Gastroesophageal sphincter (tissue), 4 donors: Measurements from ENCODE around the gene ZBTB22. TPM values are rescaled to one million over a fixed set of nuclear protein-coding genes. Genes with fewer than 3 reads are reported as not detected.
A peak's percentile ranks its signal among the peaks of the same experiment; 100 is the strongest.

Experiments used
- ATAC-seq: fragments of 150-250 bp; one replicate; pipeline ENCODE4 v1.9.1; 2016; ENCODE audit warnings: mild to moderate bottlenecking, moderate library complexity
- H3K27ac ChIP-seq, 4 donors: fragments of 200-600 bp; sonication (generic) in 3 of 4; 1 replicate in 3 of 4; 2 replicates in 1 of 4; pipeline ENCODE4 v1.5.1; 2016 to 2019
- H3K27me3 ChIP-seq: fragments of 200-600 bp; sonication (generic); one replicate; pipeline ENCODE4 v1.5.1; 2019
- H3K36me3 ChIP-seq, 2 donors: fragments of 200-600 bp; sonication (generic); one replicate each; pipeline ENCODE4 v1.5.1; 2019; ENCODE audit warnings: control low read depth in 1 of 2
- H3K4me1 ChIP-seq, 3 donors: fragments of 200-600 bp; sonication (generic); 1 replicate in 2 of 3; 2 replicates in 1 of 3; pipeline ENCODE4 v1.5.1; 2016 to 2019; ENCODE audit warnings: control low read depth in 2 of 3
- H3K4me3 ChIP-seq, 2 donors: fragments of 200-600 bp; sonication (generic); one replicate each; pipeline ENCODE4 v1.5.1; 2019; ENCODE audit warnings: mild to moderate bottlenecking in 1 of 2, moderate library complexity in 1 of 2
- H3K9me3 ChIP-seq, 3 donors: fragments of 200-600 bp; sonication (generic); one replicate each; pipeline ENCODE4 v1.5.1; 2017 to 2019; ENCODE audit warnings: control low read depth in 2 of 3
- EP300 ChIP-seq: sonication (generic); formaldehyde crosslinking; IDR thresholded peaks from one replicate; pipeline ENCODE4 v1.6.1; 2017; ENCODE audit warnings: antibody characterized with exemption, mild to moderate bottlenecking
- POLR2A ChIP-seq, 2 donors: fragments of 450-650 bp; IDR thresholded peaks; one replicate each; pipeline ENCODE4 v1.6.1; 2017; ENCODE audit warnings: antibody characterized with exemption in 2 of 2, mild to moderate bottlenecking in 2 of 2, moderate library complexity in 1 of 2
- POLR2AphosphoS5 ChIP-seq: sonication (generic); formaldehyde crosslinking; IDR thresholded peaks from one replicate; pipeline ENCODE4 v1.6.1; 2017; ENCODE audit warnings: antibody characterized with exemption
- WGBS, 2 donors: methylation state at CpG; one replicate each; pipeline ENCODE4 v1.1.5; 2018; ENCODE audit warnings: low coverage in 1 of 2; 5-methylcytosine and 5-hydroxymethylcytosine counted together
- total RNA-seq, 4 donors: library from RNA; depleted of rRNA; stranded (reverse); fragments of >200 nt; gene quantifications; one replicate each; pipeline ENCODE4 v1.1.0, GENCODE V29; 2016
- TF ChIP-seq, protein P1 (sequence below), 4 experiments: fragments of 200-600 bp in 2 of 4; fragments of 450-650 bp in 2 of 4; sonication (generic) in 1 of 4; IDR thresholded peaks; one replicate each; pipeline ENCODE4 v1.5.1; 2017 to 2019; ENCODE audit warnings: antibody characterized with exemption in 4 of 4, mild to moderate bottlenecking in 2 of 4, moderate library complexity in 2 of 4

Gene ZBTB22
- total RNA-seq, 4 donors from 2014 or later = 19.3 to 20.9 (median 20.1) TPM

DNA sequence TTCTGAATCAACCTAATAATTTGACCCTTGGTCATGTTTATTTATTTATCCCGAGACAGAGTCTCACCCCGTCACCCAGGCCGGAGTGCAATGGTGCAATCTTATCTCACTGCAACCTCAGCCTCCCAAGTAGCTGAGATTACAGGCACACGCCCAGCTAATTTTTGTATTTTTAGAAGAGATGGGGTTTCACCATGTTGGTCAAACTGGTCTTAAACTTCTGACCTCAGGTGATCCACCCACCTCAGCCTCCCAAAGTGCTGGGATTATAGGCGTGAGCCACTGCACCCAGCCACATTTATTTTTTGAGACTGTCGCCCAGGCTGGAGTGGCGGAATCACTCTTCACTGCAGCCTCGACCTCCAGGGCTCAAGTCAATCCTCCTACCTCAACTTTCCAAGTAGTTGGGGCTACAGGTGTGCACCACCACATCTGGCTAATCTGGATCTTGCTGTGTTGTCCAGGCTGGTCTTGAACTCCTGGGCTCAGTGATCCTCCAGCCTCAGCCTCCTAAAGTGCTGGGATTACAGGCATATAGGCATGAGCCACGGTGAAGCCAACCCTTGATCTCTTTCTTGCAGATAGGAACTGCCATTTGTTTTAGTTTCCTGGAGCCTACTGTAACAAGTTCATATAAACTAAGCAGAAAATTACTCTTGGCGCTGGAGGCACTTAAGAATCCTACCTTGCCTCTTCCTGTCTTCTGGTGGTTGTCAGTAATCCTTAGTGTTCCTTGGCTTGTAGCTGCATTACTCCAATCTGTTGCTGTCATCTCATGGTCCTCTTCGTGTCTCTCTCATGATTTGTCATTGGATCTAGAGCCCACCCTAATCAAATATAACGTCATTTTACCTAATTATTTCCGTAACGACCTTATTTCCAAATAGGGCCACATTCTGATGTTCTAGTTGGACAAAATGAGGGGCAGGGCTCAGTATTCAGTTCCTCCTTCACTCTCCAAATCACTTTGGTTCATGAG, 43.3 kb downstream of the ZBTB22 start:
- Histone ChIP-seq H3K27me3 (no peaks in the 10 kb centered on the region), H3K27ac (no peak overlapping the region), H3K4me3 (no peak overlapping the region), H3K4me1 (peaks cover 5 to 87% (median 39%) of the 10 kb centered on the region in 3 donors), H3K9me3 (no peaks in the 10 kb centered on the region), H3K36me3 (peaks cover 0 to 43% of the 10 kb centered on the region in 2 donors)
- ATAC-seq = no peak
- 53 to 54% methylated on average over 11 to 12 of the region's 14 CpGs for WGBS, 2 donors
- TF ChIP-seq POLR2AphosphoS5 = no peak
- no peak for TF ChIP-seq POLR2A (IDR thresholded peaks at IDR 0.05)
- no peak for TF ChIP-seq EP300
- TF ChIP-seq, protein P1, sequence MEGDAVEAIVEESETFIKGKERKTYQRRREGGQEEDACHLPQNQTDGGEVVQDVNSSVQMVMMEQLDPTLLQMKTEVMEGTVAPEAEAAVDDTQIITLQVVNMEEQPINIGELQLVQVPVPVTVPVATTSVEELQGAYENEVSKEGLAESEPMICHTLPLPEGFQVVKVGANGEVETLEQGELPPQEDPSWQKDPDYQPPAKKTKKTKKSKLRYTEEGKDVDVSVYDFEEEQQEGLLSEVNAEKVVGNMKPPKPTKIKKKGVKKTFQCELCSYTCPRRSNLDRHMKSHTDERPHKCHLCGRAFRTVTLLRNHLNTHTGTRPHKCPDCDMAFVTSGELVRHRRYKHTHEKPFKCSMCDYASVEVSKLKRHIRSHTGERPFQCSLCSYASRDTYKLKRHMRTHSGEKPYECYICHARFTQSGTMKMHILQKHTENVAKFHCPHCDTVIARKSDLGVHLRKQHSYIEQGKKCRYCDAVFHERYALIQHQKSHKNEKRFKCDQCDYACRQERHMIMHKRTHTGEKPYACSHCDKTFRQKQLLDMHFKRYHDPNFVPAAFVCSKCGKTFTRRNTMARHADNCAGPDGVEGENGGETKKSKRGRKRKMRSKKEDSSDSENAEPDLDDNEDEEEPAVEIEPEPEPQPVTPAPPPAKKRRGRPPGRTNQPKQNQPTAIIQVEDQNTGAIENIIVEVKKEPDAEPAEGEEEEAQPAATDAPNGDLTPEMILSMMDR (IDR thresholded peaks at IDR 0.05) = no peak

DNA sequence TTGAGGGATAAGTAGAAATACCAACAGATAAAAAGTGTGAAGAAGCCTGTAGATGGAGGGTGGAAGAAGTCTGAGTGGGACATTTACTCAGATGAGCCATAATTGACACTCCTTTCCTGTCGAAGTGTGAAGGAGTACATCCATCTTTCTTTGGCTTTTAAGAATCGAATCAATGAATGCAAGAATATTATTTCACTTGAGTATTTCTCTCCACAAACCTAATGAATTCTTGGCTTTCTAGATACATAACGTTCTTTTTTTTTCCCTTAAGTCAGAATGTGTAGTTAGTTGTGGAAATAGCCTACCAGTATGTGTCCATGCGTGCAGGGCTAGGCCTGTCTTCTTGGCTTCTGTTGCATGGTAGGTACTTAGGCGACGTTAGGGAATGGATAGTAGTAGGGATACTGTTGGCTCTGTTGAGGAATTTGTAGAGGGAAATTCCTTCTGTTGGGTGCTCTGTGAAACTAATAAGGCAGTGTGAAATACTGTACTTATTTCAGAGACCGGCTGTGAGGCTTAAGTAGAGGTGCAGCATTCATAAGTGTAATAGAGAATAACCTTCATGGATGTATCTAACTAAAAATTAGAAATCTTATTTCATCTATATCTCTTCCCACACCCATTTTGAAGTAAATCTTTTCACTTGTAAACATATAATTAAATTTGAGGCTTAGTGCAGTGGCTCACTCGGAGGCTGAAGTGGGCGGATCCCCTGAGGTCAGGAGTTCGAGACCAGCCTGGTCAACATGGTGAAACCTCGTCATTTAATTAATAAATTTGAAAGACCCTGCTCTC, 44.2 kb downstream of the ZBTB22 start:
- no peaks in the 10 kb centered on the region for H3K9me3 ChIP-seq
- peaks cover 5 to 79% (median 38%) of the 10 kb centered on the region in 3 donors for H3K4me1 ChIP-seq
- TF ChIP-seq POLR2AphosphoS5 = no peak
- TF ChIP-seq, protein P1 (IDR thresholded peaks at IDR 0.05) = no peak
- no peak for TF ChIP-seq POLR2A (IDR thresholded peaks at IDR 0.05)
- 55 to 62% methylated on average over 10 to 11 of the region's 11 CpGs for WGBS, 2 donors
- H3K27me3 ChIP-seq = no peaks in the 10 kb centered on the region
- peak overlapping the region in 1 of 2 donors; percentile 71 for H3K4me3 ChIP-seq
- H3K36me3 ChIP-seq = peaks cover 0 to 44% of the 10 kb centered on the region in 2 donors
- no peak for ATAC-seq
- peak overlapping the region in 2 of 4 donors; percentile 92 to 95 for H3K27ac ChIP-seq

DNA sequence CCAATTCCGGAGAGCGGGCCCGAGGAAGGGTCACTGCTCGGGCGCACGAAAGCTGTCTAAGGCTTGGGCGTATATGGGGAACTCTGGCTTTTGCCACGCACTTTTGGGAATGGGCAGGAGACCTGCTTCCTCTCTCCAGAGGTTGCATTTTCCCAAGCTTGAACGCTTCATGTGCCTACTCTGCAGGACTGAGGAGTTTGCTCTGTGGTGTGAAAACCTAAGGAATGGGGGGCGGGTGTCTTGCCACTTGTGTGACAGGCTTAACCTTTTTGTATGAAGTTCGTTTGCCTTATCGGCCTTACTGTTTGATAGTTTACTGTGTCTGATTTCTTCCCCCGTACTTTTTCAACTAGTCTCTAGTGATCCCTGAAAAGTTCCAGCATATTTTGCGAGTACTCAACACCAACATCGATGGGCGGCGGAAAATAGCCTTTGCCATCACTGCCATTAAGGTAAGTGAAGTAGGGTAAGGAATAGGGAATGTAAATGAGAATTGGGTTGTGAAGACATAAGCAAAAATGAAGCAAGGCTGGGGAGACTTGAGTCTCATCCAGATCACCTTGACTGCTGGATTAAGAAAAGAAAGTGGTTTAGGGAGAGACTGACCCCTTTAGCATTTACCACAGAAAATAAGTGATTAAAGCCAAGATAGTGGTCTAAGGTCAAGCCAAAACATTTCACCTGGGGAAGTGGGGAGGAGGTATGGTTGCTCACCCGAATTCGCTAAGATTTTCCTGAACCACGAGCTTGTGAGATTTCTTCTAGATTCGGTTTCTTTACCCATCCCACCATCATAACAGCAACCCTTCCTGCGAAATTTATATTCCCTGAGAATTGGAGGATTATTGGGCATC, 45.0 kb downstream of the ZBTB22 start:
- no peak for ATAC-seq
- Histone ChIP-seq H3K36me3 (peaks cover 0 to 52% of the 10 kb centered on the region in 2 donors), H3K4me1 (peaks cover 5 to 70% (median 29%) of the 10 kb centered on the region in 3 donors), H3K27ac (peak overlapping the region; percentile 44 to 95 (median 90)), H3K27me3 (no peaks in the 10 kb centered on the region), H3K4me3 (peak overlapping the region; percentile 60 to 71), H3K9me3 (no peaks in the 10 kb centered on the region)
- WGBS, 2 donors = 13 to 15% methylated on average over 9 to 14 of the region's 22 CpGs
- TF ChIP-seq POLR2AphosphoS5 (no peak), POLR2A (IDR thresholded peaks at IDR 0.05) (no peak), EP300 (no peak)
- TF ChIP-seq, protein P1 (IDR thresholded peaks at IDR 0.05) = no peak

DNA sequence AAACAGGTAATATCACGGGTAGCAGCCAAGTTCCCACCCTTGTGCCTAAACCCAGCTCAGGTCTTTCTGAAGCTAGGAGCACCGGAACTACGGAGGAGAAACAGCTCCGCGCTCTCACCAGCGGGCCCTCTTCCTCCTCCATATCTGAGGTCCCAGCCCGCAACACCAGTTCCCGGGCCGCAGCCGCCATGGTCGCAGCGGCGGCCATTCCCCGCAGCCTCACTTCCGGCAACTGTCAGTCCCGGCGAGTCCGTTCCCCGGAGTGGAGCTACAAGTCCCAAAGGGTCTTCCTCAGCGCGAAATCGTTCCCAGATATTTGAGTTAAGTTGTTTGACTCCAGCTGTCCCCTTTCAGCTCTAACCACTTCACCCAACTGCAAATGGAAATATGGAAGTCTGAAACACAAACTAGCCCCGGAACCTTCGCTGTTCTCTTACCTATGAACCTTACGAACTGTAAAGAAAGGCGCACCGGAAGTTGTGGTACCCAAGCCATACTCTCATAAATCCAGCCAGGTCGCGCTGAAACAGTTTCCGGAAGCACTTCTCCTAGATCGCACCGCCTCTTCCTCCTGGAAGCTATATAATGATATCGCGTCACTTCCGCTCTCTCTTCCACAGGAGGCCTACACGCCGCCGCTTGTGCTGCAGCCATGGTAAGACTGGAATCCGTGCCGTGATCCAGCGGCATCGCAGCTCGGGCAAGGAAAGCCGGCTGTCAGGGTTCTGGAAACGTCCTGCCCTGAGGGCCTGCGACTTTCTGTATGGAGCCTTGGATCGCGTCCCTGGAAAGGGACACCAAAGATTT, 45.9 kb downstream of the ZBTB22 start, which contains the start of the genes RPS18 and VPS52:
Gene RPS18, plus strand, starts transcription at position 608 of the 807 bp plus-strand sequence. Its CDS starts 45 bp downstream, at position 653.
Gene VPS52, minus strand, starts transcription at position 409 of the 807 bp plus-strand sequence. Its CDS starts 201 bp downstream, at position 208.
- Histone ChIP-seq H3K4me3 (peak within 1 kb of the TSS; percentile 60 to 71), H3K27ac (peak within 1 kb of the TSS; percentile 89 to 95 (median 92)), H3K27me3 (no peaks in the 10 kb centered on the region), H3K36me3 (peaks cover 0 to 60% of the 10 kb centered on the region in 2 donors), H3K9me3 (no peaks in the 10 kb centered on the region), H3K4me1 (peaks cover 5 to 64% (median 29%) of the 10 kb centered on the region in 3 donors)
- ATAC-seq = peak; percentile 97
- WGBS, 2 donors = 0 to 2% methylated on average over 7 to 12 of the region's 48 CpGs
- TF ChIP-seq, protein P1 (IDR thresholded peaks at IDR 0.05) = no peak
- TF ChIP-seq POLR2AphosphoS5 (peak; percentile 99), EP300 (no peak), POLR2A (IDR thresholded peaks at IDR 0.05) (peak; percentile 83 to 87)
